Testis (tissue), 3 donors: ENCODE results near the gene LYL1. TPM values are rescaled to one million over a fixed set of nuclear protein-coding genes. Genes with fewer than 3 reads are reported as not detected.

ENCODE experiments used
- DNase-seq: peaks from one replicate; pipeline ENCODE4 v3.0.0-alpha.2; 2019
- H3K27ac ChIP-seq, 2 donors: fragments of 200-600 bp; sonication (generic); one replicate each; pipeline ENCODE4 v1.5.1; 2019
- H3K27me3 ChIP-seq: fragments of 200-600 bp; sonication (generic); one replicate; pipeline ENCODE4 v1.5.1; 2019
- H3K36me3 ChIP-seq: fragments of 200-600 bp; sonication (generic); one replicate; pipeline ENCODE4 v1.5.1; 2017; ENCODE audit warnings: low read depth; ENCODE audit errors: missing control alignments
- H3K4me1 ChIP-seq: fragments of 200-600 bp; sonication (generic); one replicate; pipeline ENCODE4 v1.5.1; 2019
- H3K4me3 ChIP-seq, 2 donors: fragments of 200-600 bp; sonication (generic); one replicate each; pipeline ENCODE4 v1.5.1; 2017 to 2019
- H3K9me3 ChIP-seq: fragments of 200-600 bp; sonication (generic); one replicate; pipeline ENCODE4 v1.5.1; 2017
- CTCF ChIP-seq, 3 experiments: fragments of 450-650 bp in 2 of 3; fragments of 200-600 bp in 1 of 3; sonication (generic) in 1 of 3; IDR thresholded peaks; one replicate each; pipeline ENCODE4 v1.5.1; 2016 to 2019; ENCODE audit warnings: antibody characterized with exemption in 3 of 3, mild to moderate bottlenecking in 2 of 3, moderate library complexity in 1 of 3
- POLR2A ChIP-seq: fragments of 450-650 bp; IDR thresholded peaks from one replicate; pipeline ENCODE4 v1.6.1; 2017; ENCODE audit warnings: antibody characterized with exemption, mild to moderate bottlenecking, moderate library complexity
- WGBS, 2 donors: methylation state at CpG; one replicate each; pipeline ENCODE4 v1.1.5; 2018; 5-methylcytosine and 5-hydroxymethylcytosine counted together
- intact Hi-C: fragments of 100-400 bp; cut with DNase I; formaldehyde crosslinking; loops from one replicate; pipeline ENCODE4 v1.15.1; 2023; ENCODE audit warnings: low total_unique reads
- polyA plus RNA-seq: library from polyadenylated mRNA; stranded (reverse); fragments of 350-450 nt; fragmentation: Illumina TruSeq; extraction: RNeasy Lipid Tissue Mini Kit (QIAGEN cat#74804); gene quantifications from one replicate; pipeline ENCODE4 v1.2.3, GENCODE V29; 2014; ENCODE audit warnings: low read depth, low replicate concordance; ENCODE audit not compliant: insufficient read depth
- total RNA-seq, 2 donors: library from RNA; depleted of rRNA; stranded (reverse); fragments of >200 nt; gene quantifications; one replicate each; pipeline ENCODE4 v1.2.3, GENCODE V29; 2016

LYL1 gene
- total and polyA plus RNA-seq, 3 donors from 2014 or later, result 15.9 to 35.8 (median 21.9) TPM

- no peaks in the 10 kb centered on the region for H3K36me3 ChIP-seq
- TF ChIP-seq POLR2A (no peak), CTCF (IDR thresholded peaks at IDR 0.05) (no peak)
- H3K4me3 ChIP-seq, result no peak overlapping the region
- H3K27ac ChIP-seq, result no peak overlapping the region
- 76 to 85% methylated on average over 12 of the region's 12 CpGs for WGBS, 2 donors
- no peaks in the 10 kb centered on the region for H3K27me3 ChIP-seq
- DNase-seq, result no peak
- intact Hi-C loops, result no loop called here
- H3K9me3 ChIP-seq, result no peaks in the 10 kb centered on the region
- H3K4me1 ChIP-seq, result no peaks in the 10 kb centered on the region
Measured at GRCh38 chr19:13133241-13133870, 30.7 kb upstream of the LYL1 start.

- no peak for TF ChIP-seq POLR2A
- no peak for TF ChIP-seq CTCF (IDR thresholded peaks at IDR 0.05)
- no peak overlapping the region for H3K27ac ChIP-seq
- no peak overlapping the region for H3K4me3 ChIP-seq
- no peaks in the 10 kb centered on the region for H3K9me3 ChIP-seq
- intact Hi-C loops, result no loop called here
- WGBS, 2 donors, result 80 to 88% methylated on average over 8 of the region's 8 CpGs
- DNase-seq, result no peak
- H3K27me3 ChIP-seq, result no peaks in the 10 kb centered on the region
- no peaks in the 10 kb centered on the region for H3K36me3 ChIP-seq
- H3K4me1 ChIP-seq, result no peaks in the 10 kb centered on the region
Measured at GRCh38 chr19:13132471-13133180, 30.0 kb upstream of the LYL1 start.

DNA sequence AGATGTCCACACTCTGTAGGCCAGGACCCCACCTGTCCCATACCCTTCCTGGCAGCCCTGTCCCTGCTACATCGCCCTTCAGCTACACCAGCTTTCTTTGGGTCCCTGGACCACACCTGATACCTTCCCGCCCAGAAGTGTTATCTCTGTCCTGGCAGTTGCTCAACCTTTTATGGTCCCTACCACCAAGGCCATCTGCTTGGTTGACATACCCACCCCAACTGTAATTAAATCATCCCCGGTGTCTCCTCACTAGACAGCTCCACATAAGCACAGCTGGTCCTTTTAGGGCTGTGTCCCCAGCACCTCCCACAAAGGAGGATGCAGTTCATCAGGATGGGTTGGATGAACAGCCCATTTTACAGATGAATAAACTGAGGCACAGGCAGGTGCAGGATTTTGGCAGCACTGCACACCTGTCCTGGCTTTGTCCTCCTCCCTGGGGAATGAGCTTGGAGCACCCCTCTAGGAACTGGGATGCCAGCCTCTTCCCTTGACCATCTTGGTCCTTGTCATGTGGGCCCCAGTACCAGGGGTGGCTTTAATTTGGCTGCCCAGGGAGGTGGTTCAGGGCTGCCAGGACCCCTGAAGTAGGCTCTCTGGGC is 28.3 kb upstream of the LYL1 start:
- H3K4me1 ChIP-seq, result no peaks in the 10 kb centered on the region
- no peaks in the 10 kb centered on the region for H3K27me3 ChIP-seq
- no peak overlapping the region for H3K27ac ChIP-seq
- DNase-seq, result no peak
- no peaks in the 10 kb centered on the region for H3K36me3 ChIP-seq
- TF ChIP-seq CTCF (IDR thresholded peaks at IDR 0.05), result no peak
- no peak for TF ChIP-seq POLR2A
- no peak overlapping the region for H3K4me3 ChIP-seq
- intact Hi-C loops, result no loop called here
- H3K9me3 ChIP-seq, result no peaks in the 10 kb centered on the region
- 89 to 90% methylated on average over 3 of the region's 3 CpGs for WGBS, 2 donors

DNA sequence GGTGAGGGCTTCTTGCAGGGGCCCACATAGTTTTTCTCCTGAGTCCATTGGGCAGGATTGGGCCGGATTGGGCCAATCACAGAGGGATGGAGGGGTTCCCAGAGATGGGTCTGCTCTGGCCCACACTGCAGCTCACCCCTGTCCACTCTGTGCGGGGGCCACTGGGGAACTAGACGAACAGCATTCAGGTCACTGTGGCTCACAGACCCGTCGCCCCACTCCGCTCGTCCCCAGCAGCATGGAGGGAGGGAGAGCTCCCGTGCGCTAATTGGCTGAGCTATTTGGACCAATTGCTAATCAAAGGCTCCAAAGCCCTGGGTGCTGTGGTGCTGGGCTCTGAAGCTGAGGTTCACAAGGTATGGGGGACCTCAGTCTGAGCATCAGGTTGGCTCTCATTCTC is 26.7 kb upstream of the LYL1 start:
- no peaks in the 10 kb centered on the region for H3K9me3 ChIP-seq
- WGBS, 2 donors, result 93% methylated on average over 3 to 9 of the region's 9 CpGs
- TF ChIP-seq CTCF (IDR thresholded peaks at IDR 0.05), result no peak
- TF ChIP-seq POLR2A, result no peak
- intact Hi-C loops, result no loop called here
- no peak overlapping the region for H3K4me3 ChIP-seq
- H3K27ac ChIP-seq, result no peak overlapping the region
- no peak for DNase-seq
- H3K27me3 ChIP-seq, result no peaks in the 10 kb centered on the region
- no peaks in the 10 kb centered on the region for H3K36me3 ChIP-seq
- H3K4me1 ChIP-seq, result no peaks in the 10 kb centered on the region
